GM19324 (cell line): ENCODE measurements around the gene FXYD4.
"Not testable (repeated sequence)": the region's sequence is repeated elsewhere in the genome, so short reads cannot be mapped to it uniquely, and the experiment has no call there.

ENCODE experiments used
- ATAC-seq: cut with Tn5 transposase; IDR thresholded peaks from one replicate; pipeline ENCODE4 v1.9.1; 2021; ENCODE audit warnings: mild to moderate bottlenecking, moderate library complexity; ENCODE audit not compliant: unreplicated experiment, low FRiP score

The FXYD4 gene

DNA sequence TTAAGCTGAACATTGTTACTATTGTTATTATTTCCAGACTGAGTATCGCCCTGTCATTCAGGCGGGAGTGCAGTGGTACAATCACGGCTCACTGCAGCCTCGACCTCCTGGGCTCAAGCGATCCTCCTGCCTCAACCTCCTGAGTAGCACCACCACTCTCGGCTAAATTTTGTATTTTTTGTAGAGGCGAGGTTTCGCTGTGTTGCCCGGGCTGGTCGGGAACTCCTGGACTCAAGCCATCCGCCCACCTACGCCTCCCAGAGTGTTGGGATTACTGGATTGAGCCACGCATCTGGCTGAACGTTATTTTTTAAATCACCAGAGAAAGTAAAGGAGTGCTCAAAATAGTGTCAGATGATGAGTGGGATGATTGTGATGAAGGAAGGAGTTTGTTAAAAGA lies 38.9 kb downstream of the FXYD4 start:
- ATAC-seq: no peak

DNA sequence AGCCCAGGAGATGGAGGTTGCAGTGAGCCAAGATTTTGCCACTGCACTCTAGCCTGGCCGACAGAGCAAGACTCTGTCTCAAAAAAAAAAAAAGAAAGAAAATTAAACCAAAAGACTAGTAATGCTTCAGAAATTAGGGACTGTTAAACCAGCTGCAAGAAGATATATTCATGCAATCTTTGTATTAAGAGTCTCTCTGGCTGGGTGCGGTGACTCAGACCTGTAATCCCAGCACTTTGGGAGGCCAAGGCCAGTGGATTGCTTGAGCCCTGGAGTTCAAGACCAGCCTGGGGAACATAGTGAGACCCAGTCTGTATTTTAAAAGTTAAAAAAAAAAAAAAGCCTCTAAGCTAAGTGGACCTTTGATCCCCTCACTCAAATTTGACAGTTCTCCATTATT lies 40.1 kb downstream of the FXYD4 start:
- no peak for ATAC-seq

DNA sequence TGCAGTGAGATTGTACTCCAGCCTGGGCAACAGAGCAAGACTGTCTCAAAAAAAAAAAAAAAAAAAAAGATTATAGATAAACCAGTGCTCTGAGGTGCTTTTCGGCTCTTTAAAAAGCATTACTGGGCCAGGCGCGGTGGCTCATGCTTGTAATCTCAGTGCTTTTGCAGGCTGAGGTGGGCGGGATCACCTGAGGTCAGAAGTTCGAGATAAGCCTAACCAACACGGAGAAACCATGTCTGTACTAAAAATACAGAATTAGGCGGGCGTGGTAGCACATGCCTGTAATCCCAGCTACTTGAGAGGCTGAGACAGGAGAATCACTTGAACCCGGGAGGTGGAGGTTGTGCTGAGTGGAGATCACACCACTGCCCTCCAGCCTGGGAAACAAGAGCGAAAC lies 44.1 kb downstream of the FXYD4 start:
- ATAC-seq: no peak

DNA sequence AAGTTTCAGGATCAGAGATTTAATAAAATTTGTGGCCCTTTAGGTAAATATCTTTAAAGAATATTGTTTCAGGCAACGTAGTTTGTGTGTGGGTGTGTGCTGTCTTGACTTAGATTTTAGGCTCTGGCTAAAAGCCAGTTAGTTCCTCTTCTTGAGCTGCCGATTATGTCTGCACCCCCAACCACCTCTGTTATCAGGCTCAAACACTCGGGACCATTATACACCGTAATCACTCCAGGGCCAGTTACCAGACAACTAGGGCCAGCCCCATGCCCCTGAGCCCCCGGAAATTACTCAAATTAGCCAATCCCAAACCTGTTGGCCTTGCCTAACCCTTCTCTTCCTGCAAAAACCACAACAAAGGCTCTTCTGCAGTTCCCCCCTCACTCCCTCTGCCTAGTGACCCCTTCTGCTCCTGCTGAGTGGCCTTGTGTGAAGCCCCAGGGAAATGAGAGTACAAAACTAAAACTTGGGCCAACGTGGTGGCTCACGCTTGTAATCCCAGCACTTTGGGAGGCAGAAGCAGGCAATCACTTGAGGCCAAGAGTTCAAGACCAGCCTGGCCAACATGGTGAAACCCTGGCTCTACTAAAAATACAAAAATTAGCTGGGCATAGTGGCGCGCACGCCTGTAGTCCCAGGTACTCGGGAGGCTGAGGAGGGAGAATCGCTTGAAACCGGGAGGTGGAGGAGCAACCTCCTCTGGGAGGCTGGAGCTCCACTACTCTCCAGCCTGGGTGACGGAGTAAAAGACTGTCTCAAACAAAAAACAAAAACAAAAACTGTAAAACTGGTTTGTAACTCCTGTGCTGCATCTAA lies 46.7 kb downstream of the FXYD4 start:
- no peak for ATAC-seq

DNA sequence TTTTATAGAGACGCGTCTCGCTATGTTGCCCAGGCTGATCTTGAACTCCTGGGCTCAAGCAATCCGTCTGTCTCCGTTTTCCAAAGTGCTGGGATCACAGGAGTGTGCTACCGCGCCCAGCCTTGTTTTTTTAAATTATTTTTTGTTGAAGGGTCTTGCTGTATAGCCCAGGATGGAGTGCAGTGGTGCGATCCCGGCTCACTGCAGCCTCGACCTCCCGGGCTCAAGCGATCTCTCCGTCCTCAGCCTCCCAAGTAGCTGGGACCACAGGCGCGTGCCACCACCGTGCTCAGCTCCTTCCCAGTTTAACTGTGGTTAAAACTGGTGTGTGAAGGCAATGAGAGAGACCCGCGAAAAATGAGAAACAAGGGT lies 48.5 kb downstream of the FXYD4 start:
- ATAC-seq: no peak

DNA sequence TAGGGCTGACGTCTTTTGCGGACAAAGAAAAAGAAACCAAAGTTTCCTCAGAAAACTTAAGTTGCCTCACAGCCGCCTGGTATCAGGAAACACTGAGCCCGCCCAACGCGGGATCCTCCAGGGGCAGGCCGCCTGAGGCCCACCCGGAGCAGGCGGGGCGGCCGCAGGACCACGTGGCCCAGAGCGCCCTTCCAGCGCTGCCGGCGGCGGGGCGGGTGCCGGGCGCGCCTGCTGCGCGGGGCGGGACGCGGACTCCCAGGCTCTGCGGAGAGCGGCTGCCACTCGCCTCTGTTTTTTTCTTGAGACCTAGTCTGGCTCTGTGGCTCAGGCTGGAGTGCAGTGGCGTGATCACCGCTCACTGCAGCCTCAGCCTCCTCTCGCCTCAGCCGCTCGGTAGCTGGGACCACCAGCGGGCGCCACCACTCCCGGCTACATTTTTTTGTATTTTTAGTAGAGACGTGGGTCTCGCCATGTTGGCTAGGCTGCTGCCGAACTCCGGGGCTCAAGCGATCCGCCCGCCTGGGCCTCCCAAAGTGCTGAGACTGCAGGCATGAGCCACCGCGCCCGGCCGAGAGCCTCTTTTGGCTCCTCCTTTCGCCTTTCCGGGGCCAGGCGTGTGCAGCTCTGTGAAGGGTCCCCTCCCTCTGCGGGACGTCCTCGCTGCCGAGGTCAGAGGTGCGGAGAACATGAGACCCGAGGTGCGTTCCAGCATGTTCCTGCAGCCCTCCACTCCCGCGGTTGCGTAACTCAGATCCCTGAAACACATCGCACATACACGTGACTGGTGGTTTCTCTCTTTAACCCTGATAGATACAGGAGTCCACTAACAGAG lies 49.1 kb downstream of the FXYD4 start:
- peak; percentile 94 for ATAC-seq

DNA sequence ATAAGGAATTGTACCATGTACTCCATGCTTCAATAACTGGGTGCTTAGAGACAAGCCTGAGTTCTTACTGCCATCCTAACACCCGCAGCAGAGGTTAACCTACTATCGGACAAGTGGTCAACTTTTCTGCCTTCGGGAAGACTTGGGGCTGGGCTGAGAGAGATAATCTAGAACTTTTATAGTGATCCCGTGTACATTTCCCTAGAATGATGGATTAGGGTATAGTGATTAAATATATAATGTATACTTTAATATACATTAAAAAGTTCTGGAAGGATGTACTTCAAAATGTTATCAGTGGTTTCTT lies 49.7 kb downstream of the FXYD4 start:
- ATAC-seq: no peak

DNA sequence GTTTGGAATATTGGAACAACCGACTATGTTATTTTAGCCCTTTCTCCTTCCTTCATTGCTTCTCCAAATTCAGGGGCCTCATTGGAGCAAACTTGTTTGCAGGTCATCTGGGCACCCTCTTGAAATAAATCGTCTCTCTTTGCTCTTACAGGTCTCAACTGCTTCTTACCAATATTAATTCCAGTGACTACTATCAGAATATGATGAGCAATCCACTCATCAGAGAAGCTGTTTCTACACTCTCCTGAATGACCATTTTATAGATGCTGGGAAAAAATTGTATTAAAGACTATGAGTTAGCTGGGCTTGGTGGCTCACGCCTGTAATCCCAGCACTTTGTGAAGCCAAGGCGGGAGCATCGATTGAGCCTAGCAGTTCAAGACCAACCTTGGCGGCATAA lies 50.1 kb downstream of the FXYD4 start:
- no peak for ATAC-seq

DNA sequence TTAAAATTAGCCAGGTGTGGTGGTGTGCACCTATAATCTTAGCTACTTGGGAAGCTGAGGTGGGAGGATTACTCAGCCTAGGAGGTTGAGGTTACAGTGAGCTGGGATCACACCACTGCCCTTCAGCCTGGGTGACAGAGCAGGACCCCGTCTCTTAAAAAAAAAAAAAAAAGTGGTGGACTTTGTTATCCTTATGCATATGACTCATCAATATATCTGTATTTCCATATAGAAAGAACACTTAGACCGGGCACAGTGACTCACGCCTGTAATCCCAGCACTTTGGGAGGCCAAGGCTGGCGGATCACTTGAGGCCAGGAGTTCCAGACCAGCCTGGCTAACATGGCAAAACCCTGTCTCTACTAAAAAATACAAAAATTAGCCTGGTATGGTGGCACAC lies 50.5 kb downstream of the FXYD4 start:
- ATAC-seq: not testable (repeated sequence)

DNA sequence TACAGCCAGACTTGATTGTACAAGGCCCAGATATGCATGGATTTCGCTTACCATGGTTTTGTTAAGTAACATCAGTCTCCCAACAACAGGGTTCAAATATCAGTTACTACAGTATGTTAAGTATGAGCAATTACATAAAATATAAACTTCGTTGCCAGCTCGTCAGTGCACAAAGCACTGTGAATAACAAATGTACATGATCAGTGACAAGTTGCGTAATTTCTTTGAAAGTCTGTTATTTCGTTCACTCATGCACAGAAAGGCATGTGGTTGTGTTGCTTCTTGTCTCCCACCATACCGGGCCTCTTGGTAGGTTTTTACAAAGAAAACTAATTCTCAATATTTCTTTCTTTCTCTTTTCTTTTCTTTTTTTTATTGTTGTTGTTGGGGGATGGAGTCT lies 53.0 kb downstream of the FXYD4 start:
- no peak for ATAC-seq
